GM12874 (cell line): ENCODE data around the gene CTBP2.

ENCODE experiments used
- TF ChIP-seq, protein P1 (sequence below): IDR thresholded peaks from 2 replicates; pipeline ENCODE4 v1.5.1; 2011; ENCODE audit warnings: low read depth, mild to moderate bottlenecking, control low read depth, low read length, moderate library complexity; ENCODE audit not compliant: insufficient read depth

CTBP2 gene

DNA sequence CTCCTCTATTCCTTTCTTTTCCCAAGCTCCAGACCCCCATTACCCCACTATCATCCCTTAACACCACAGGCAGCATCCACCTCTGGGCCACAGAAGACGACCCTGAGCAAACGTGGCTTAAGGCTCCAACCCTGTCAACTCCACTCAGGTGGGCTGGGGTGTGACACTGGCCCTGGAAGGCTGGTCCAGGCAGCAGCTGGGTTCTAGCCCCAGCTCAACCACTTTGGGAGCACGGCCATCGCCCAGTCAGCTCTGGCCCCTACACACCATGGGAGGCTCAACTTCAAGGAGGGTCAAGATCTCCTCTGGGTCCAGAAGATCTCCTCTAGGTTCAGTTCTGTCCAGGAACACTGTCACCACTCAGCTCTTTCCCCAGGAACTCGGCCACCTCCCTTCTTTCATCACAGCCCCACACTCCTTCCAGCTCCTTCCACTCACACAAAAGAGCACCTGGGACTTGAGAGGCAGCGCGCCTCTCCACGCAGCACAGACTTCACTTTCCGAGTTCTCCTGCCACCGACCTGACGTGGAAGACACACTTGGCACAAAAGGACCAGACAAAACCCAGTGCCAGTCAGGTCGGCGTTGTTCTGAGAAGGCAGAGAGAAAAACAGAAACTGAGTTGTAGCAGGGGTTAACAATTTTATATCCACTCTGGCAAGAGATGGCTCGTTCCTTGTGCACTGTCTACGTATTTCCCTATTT, 84.1 kb downstream of the CTBP2 start:
- TF ChIP-seq, protein P1, sequence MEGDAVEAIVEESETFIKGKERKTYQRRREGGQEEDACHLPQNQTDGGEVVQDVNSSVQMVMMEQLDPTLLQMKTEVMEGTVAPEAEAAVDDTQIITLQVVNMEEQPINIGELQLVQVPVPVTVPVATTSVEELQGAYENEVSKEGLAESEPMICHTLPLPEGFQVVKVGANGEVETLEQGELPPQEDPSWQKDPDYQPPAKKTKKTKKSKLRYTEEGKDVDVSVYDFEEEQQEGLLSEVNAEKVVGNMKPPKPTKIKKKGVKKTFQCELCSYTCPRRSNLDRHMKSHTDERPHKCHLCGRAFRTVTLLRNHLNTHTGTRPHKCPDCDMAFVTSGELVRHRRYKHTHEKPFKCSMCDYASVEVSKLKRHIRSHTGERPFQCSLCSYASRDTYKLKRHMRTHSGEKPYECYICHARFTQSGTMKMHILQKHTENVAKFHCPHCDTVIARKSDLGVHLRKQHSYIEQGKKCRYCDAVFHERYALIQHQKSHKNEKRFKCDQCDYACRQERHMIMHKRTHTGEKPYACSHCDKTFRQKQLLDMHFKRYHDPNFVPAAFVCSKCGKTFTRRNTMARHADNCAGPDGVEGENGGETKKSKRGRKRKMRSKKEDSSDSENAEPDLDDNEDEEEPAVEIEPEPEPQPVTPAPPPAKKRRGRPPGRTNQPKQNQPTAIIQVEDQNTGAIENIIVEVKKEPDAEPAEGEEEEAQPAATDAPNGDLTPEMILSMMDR, result no peak

DNA sequence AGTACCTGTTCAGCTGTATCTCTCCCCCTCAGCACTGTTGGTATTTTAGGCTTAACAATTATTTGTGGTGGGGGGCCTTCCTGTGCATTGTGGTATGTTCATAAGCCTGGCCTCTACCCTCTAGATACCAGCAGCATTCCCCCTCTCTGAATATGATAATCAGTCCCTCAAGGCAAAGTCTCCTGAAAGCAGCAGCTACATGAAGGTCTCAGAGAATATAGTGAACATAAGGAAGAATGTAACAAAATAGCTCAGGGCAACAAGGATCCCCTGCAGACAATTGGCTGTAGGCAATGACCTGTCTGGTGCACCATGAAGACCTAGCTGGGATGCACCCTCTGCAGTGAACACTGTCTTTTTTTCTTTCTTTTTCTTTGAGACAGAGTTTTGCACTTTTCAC, 86.4 kb downstream of the CTBP2 start:
- TF ChIP-seq, protein P1, result no peak

DNA sequence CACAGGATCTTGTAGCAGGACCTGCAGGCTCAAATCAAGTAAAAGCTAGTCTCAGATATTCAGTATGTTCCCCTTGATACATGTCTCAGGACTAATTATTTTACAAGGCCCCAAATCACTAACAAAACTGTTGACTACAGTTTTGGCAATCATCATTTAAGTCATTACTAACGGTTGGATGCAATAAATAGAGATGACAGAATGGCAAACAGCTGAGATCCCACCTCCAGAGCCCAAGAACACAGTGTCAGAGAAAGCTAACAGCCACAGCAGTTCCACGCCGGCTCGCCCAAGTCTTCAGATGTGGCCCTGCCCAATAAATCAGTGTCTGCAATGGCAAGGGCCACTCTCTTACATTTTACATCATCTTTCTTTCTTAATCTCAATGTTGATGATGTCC, 87.6 kb downstream of the CTBP2 start:
- TF ChIP-seq, protein P1, result no peak

DNA sequence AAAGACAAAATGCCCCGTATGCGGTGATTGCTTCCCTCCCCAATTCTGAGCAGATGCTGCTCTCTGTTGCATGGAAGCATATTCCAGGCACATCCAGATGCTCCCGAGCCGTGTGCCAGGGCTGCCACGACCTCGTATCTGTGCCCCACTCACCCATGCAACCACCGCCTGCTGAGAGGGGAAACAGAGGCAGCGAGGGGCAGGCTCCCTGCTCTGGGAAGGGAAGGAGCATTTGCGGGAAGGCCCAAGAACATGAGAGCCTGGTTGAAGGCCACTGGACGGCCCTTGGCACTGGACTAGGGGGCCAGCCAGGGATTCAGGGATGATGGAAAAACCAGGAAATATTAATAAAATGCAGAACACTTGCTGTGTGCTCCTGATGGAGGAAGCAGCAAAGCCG, 89.4 kb downstream of the CTBP2 start:
- TF ChIP-seq, protein P1, result no peak

DNA sequence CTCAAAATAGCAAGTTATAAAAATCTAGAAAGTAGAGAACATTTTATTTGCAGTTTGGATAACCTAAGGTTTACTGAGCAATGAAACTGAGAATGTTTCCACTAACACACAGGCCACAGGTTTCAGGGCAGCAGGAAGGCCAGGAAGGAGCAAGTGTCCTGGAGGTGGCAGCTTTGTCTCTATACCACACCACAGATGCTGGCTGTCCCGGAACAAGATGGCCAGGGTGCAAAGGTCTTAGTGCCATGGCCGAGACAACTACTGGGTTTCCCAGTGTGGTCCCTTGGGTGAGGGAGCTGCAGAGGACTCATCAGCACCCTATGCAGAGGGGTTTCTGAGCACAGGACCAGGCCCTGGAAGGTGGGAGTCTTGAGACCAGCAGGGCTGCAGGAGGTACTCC, 92.0 kb downstream of the CTBP2 start:
- TF ChIP-seq, protein P1, result no peak

DNA sequence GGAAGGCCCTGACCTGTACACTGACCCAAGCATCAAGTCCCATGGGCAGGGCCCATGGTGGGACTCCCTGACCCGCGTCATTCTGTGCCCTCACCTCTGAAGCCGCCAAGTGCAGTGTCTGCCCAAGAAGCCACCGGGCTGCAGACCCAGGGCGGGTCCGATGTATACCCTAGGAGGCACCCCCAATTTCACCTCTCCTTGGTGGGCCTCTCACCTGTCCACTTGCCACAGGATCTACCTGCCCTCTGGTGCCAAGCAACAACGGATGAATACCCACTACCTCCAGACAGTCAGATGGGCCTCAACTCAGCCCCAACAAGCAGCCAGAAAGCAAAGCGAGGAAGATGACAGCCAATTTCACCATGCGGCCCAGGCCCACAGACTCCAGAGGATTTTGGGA, 92.6 kb downstream of the CTBP2 start:
- TF ChIP-seq, protein P1, result no peak

DNA sequence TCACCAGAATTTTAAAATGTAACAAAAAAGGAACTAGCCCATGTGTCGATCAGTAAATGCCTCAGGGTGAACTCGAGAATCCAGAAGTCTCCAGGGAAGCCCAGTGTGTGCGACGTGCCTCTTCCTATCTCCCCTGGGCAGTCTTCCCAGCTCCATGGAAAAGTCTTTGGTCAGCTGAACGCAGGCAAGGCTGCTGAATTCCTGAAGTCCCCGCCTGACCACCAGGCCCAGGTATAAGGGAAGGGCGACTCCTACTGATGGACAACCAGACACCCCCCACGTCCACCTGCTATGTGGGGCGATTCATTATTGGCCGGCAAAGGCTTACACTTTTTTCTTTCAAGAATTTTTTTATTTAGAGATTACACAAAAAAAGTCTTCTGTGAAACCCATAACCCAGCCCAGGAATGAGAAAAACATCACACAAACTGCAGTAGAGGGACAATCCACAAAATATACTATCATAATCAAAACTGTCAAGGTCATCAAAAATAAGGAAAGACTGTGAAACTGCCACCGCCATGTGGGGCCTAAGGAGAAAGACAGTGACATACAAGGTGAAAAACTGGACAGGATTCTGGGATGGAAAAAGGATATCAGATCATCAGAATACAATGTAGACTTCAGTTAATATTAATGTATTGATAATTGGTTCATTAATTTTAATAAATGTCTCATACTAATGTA, 93.5 kb downstream of the CTBP2 start:
- TF ChIP-seq, protein P1, result no peak
